Activated naive CD8-positive, alpha-beta T cell (primary cell): ENCODE measurements around the gene SIMC1.
"Not testable (repeated sequence)": the region's sequence is repeated elsewhere in the genome, so short reads cannot be mapped to it uniquely, and the experiment has no call there.

Source experiments
- H3K27ac Mint-ChIP-seq: one replicate; pipeline ENCODE4 v1.8.0; 2021; ENCODE audit warnings: mixed read lengths
- H3K27me3 Mint-ChIP-seq: one replicate; pipeline ENCODE4 v1.8.0; 2021; ENCODE audit warnings: mixed read lengths
- H3K36me3 Mint-ChIP-seq: one replicate; pipeline ENCODE4 v1.8.0; 2021; ENCODE audit warnings: mixed read lengths
- H3K4me1 Mint-ChIP-seq: one replicate; pipeline ENCODE4 v1.8.0; 2021; ENCODE audit warnings: low read depth, mixed read lengths
- H3K4me3 Mint-ChIP-seq: one replicate; pipeline ENCODE4 v1.8.0; 2021; ENCODE audit warnings: mild to moderate bottlenecking, mixed read lengths
- H3K9me3 Mint-ChIP-seq: one replicate; pipeline ENCODE4 v1.8.0; 2021; ENCODE audit warnings: low read depth, mixed read lengths

SIMC1 gene

GRCh38 chr5:176198991-176199733 lies 39.1 kb upstream of the SIMC1 start:
- H3K27ac Mint-ChIP-seq, H3K4me1 Mint-ChIP-seq, H3K9me3 Mint-ChIP-seq, H3K27me3 Mint-ChIP-seq, H3K36me3 Mint-ChIP-seq: not testable (repeated sequence)
- H3K4me3 Mint-ChIP-seq, result peak overlapping the region; percentile 75

GRCh38 chr5:176199803-176200399 lies 38.3 kb upstream of the SIMC1 start:
- not testable (repeated sequence) for H3K9me3 Mint-ChIP-seq, H3K36me3 Mint-ChIP-seq, H3K4me1 Mint-ChIP-seq, H3K27ac Mint-ChIP-seq
- peak overlapping the region; percentile 75 for H3K4me3 Mint-ChIP-seq
- H3K27me3 Mint-ChIP-seq, result peaks cover 12% of the 10 kb centered on the region

- Mint-ChIP-seq H3K9me3 (no peaks in the 10 kb centered on the region), H3K36me3 (no peaks in the 10 kb centered on the region), H3K27ac (no peak overlapping the region), H3K27me3 (peaks cover 10% of the 10 kb centered on the region), H3K4me1 (peaks cover 5% of the 10 kb centered on the region), H3K4me3 (no peak overlapping the region)
These were observed 36.4 kb upstream of the SIMC1 start for GRCh38 chr5:176201811-176202210.

- Mint-ChIP-seq H3K36me3 (no peaks in the 10 kb centered on the region), H3K27me3 (peaks cover 7% of the 10 kb centered on the region), H3K27ac (no peak overlapping the region), H3K9me3 (no peaks in the 10 kb centered on the region), H3K4me1 (peaks cover 3% of the 10 kb centered on the region), H3K4me3 (no peak overlapping the region)
These were observed 35.1 kb upstream of the SIMC1 start for GRCh38 chr5:176203086-176203485.

- H3K27ac Mint-ChIP-seq, H3K27me3 Mint-ChIP-seq, H3K4me3 Mint-ChIP-seq, H3K9me3 Mint-ChIP-seq, H3K4me1 Mint-ChIP-seq, H3K36me3 Mint-ChIP-seq: not testable (repeated sequence)
These were observed 34.7 kb upstream of the SIMC1 start for GRCh38 chr5:176203535-176203934.

GRCh38 chr5:176214466-176215021 lies 23.7 kb upstream of the SIMC1 start:
- H3K9me3 Mint-ChIP-seq, H3K27me3 Mint-ChIP-seq, H3K27ac Mint-ChIP-seq, H3K4me1 Mint-ChIP-seq, H3K36me3 Mint-ChIP-seq, H3K4me3 Mint-ChIP-seq: not testable (repeated sequence)

GRCh38 chr5:176216393-176216916 lies 21.8 kb upstream of the SIMC1 start:
- H3K27ac Mint-ChIP-seq, H3K27me3 Mint-ChIP-seq, H3K36me3 Mint-ChIP-seq, H3K9me3 Mint-ChIP-seq, H3K4me1 Mint-ChIP-seq: not testable (repeated sequence)
- peak overlapping the region; percentile 24 for H3K4me3 Mint-ChIP-seq

- H3K4me1 Mint-ChIP-seq, H3K4me3 Mint-ChIP-seq, H3K27me3 Mint-ChIP-seq, H3K36me3 Mint-ChIP-seq, H3K27ac Mint-ChIP-seq, H3K9me3 Mint-ChIP-seq: not testable (repeated sequence)
These were observed 21.0 kb upstream of the SIMC1 start for GRCh38 chr5:176217188-176217729.

- not testable (repeated sequence) for H3K4me3 Mint-ChIP-seq, H3K9me3 Mint-ChIP-seq, H3K27ac Mint-ChIP-seq, H3K27me3 Mint-ChIP-seq, H3K36me3 Mint-ChIP-seq, H3K4me1 Mint-ChIP-seq
These were observed 20.5 kb upstream of the SIMC1 start for GRCh38 chr5:176217764-176218163.

GRCh38 chr5:176222006-176222405 lies 16.2 kb upstream of the SIMC1 start:
- H3K27ac Mint-ChIP-seq, H3K9me3 Mint-ChIP-seq, H3K4me1 Mint-ChIP-seq, H3K4me3 Mint-ChIP-seq, H3K27me3 Mint-ChIP-seq, H3K36me3 Mint-ChIP-seq: not testable (repeated sequence)

- not testable (repeated sequence) for H3K9me3 Mint-ChIP-seq, H3K36me3 Mint-ChIP-seq, H3K27ac Mint-ChIP-seq, H3K4me3 Mint-ChIP-seq, H3K27me3 Mint-ChIP-seq, H3K4me1 Mint-ChIP-seq
These were observed 9.9 kb upstream of the SIMC1 start for GRCh38 chr5:176228358-176228757.

GRCh38 chr5:176233253-176233652 lies 5.0 kb upstream of the SIMC1 start:
- not testable (repeated sequence) for H3K27me3 Mint-ChIP-seq, H3K4me1 Mint-ChIP-seq, H3K27ac Mint-ChIP-seq, H3K9me3 Mint-ChIP-seq, H3K36me3 Mint-ChIP-seq, H3K4me3 Mint-ChIP-seq

- H3K27ac Mint-ChIP-seq, H3K27me3 Mint-ChIP-seq, H3K9me3 Mint-ChIP-seq, H3K4me3 Mint-ChIP-seq, H3K36me3 Mint-ChIP-seq, H3K4me1 Mint-ChIP-seq: not testable (repeated sequence)
These were observed 3.1 kb upstream of the SIMC1 start for GRCh38 chr5:176235155-176235554.

GRCh38 chr5:176238645-176239283 lies 540 bp downstream of the SIMC1 start:
- H3K27ac Mint-ChIP-seq, H3K27me3 Mint-ChIP-seq, H3K9me3 Mint-ChIP-seq, H3K4me1 Mint-ChIP-seq, H3K4me3 Mint-ChIP-seq, H3K36me3 Mint-ChIP-seq: not testable (repeated sequence)

GRCh38 chr5:176239304-176239703 lies 1.1 kb downstream of the SIMC1 start:
- H3K9me3 Mint-ChIP-seq, H3K4me3 Mint-ChIP-seq, H3K4me1 Mint-ChIP-seq, H3K27me3 Mint-ChIP-seq, H3K27ac Mint-ChIP-seq, H3K36me3 Mint-ChIP-seq: not testable (repeated sequence)
